Measurements from ENCODE around the gene ADK. TPM values are rescaled to one million over a fixed set of nuclear protein-coding genes. Genes with fewer than 3 reads are reported as not detected.

ADK gene
- total RNA-seq, 2 experiments from 2014 or later = 56.9 to 57.5 TPM

- H3K4me1 Mint-ChIP-seq (ENCODE audit: low read depth) = no peaks in the 10 kb centered on the region
- peaks cover 13% of the 10 kb centered on the region for H3K36me3 Mint-ChIP-seq (ENCODE audit: low read depth)
- POLR2A ChIA-PET = no interaction called here
- no peak overlapping the region for H3K27ac Mint-ChIP-seq
- H3K9me3 Mint-ChIP-seq = peaks cover 4% of the 10 kb centered on the region
- H3K27me3 Mint-ChIP-seq = no peaks in the 10 kb centered on the region
- ATAC-seq = no peak
- CTCF ChIA-PET = interaction anchor here (1.3 kb wide), 1 partner anchor 15 kb away, joined by 3 read pairs; no protein-coding TSS in a partner anchor
- TF ChIP-seq CTCF (IDR thresholded peaks at IDR 0.05) = no peak
- DNase-seq = no peak
- intact Hi-C loops (cut with micrococcal nuclease) = no loop called here
- no peak overlapping the region for H3K4me3 Mint-ChIP-seq
Observed at GRCh38 chr10:74708246-74708645, 557.2 kb downstream of the ADK start.

DNA sequence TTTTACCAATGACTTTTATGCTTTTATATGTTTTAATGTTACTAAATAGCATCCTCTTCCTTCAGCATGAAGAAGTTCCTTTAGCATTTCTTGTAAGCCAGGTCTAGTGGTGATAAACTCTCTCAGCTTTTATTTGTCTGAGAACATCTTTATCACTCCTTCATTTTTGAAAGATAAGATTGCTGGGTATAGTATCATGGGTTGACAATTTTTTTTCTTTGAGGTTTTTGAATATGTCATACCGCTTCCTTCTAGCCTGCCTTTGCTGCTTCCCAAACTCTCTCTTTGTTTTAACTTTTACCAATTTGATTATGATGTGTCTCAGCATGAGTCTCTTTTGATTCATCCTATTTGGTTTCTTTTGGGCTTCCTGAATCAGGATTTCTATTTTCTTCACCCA lies 567.2 kb downstream of the ADK start:
- H3K27ac Mint-ChIP-seq = no peak overlapping the region
- no peak for ATAC-seq
- DNase-seq = no peak
- H3K36me3 Mint-ChIP-seq (ENCODE audit: low read depth) = peaks cover 22% of the 10 kb centered on the region
- POLR2A ChIA-PET = no interaction called here
- no peak for TF ChIP-seq CTCF (IDR thresholded peaks at IDR 0.05)
- H3K4me3 Mint-ChIP-seq = no peak overlapping the region
- CTCF ChIA-PET = interaction anchor here (1.4 kb wide), 1 partner anchor 13 kb away, joined by 3 read pairs; no protein-coding TSS in a partner anchor
- H3K9me3 Mint-ChIP-seq = peaks cover 22% of the 10 kb centered on the region
- intact Hi-C loops (cut with micrococcal nuclease) = no loop called here
- no peaks in the 10 kb centered on the region for H3K27me3 Mint-ChIP-seq
- H3K4me1 Mint-ChIP-seq (ENCODE audit: low read depth) = no peaks in the 10 kb centered on the region

DNA sequence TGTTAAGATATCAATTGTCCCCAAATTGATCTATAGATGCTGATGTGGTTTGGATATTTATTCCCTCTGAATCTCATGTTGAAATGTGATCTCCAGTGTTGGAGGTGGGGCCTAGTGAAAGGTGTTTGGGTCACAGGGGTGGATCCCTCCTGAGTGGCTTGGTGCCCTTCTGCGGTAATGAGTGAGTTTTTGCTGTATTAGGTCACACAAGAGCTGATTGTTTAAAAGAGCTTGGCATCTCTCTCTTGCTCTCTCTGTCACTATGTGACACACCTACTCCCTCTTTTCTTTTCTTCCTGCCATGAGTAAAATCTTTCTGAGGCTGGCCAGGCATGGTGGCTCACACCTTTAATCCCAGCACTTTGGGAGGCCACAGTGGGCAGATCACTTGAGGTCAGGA lies 577.2 kb downstream of the ADK start:
- DNase-seq = no peak
- no peaks in the 10 kb centered on the region for H3K4me1 Mint-ChIP-seq (ENCODE audit: low read depth)
- no peaks in the 10 kb centered on the region for H3K36me3 Mint-ChIP-seq (ENCODE audit: low read depth)
- CTCF ChIA-PET = no interaction called here
- H3K9me3 Mint-ChIP-seq = no peaks in the 10 kb centered on the region
- ATAC-seq = no peak
- POLR2A ChIA-PET = no interaction called here
- TF ChIP-seq CTCF (IDR thresholded peaks at IDR 0.05) = no peak
- H3K27me3 Mint-ChIP-seq = no peaks in the 10 kb centered on the region
- intact Hi-C loops (cut with micrococcal nuclease) = no loop called here
- no peak overlapping the region for H3K27ac Mint-ChIP-seq
- H3K4me3 Mint-ChIP-seq = no peak overlapping the region

- no peaks in the 10 kb centered on the region for H3K36me3 Mint-ChIP-seq (ENCODE audit: low read depth)
- ChIA-PET CTCF (no interaction called here), POLR2A (no interaction called here)
- no peaks in the 10 kb centered on the region for H3K4me1 Mint-ChIP-seq (ENCODE audit: low read depth)
- intact Hi-C loops (cut with micrococcal nuclease) = no loop called here
- H3K27ac Mint-ChIP-seq = no peak overlapping the region
- no peaks in the 10 kb centered on the region for H3K9me3 Mint-ChIP-seq
- ATAC-seq (no peak), DNase-seq (no peak)
- no peak for TF ChIP-seq CTCF (IDR thresholded peaks at IDR 0.05)
- no peaks in the 10 kb centered on the region for H3K27me3 Mint-ChIP-seq
- H3K4me3 Mint-ChIP-seq = no peak overlapping the region
Observed at GRCh38 chr10:74730246-74730645, 579.2 kb downstream of the ADK start.

GRCh38 chr10:74733612-74734011 lies 582.6 kb downstream of the ADK start:
- no peak overlapping the region for H3K27ac Mint-ChIP-seq

More at GRCh38 chr10:74733612-74734011, 582.6 kb downstream of the ADK start:
- CTCF ChIA-PET = no interaction called here
- H3K27me3 Mint-ChIP-seq = no peaks in the 10 kb centered on the region
- H3K36me3 Mint-ChIP-seq (ENCODE audit: low read depth) = no peaks in the 10 kb centered on the region
- POLR2A ChIA-PET = no interaction called here
- H3K9me3 Mint-ChIP-seq = no peaks in the 10 kb centered on the region
- no peak for TF ChIP-seq CTCF (IDR thresholded peaks at IDR 0.05)
- no peak overlapping the region for H3K4me3 Mint-ChIP-seq
- intact Hi-C loops (cut with micrococcal nuclease) = no loop called here
- DNase-seq (no peak), ATAC-seq (no peak)
- H3K4me1 Mint-ChIP-seq (ENCODE audit: low read depth) = peaks cover 7% of the 10 kb centered on the region

Data from activated CD8-positive, alpha-beta T cell treated with anti-CD3 and anti-CD28 coated beads for 36 hours (primary cell).